Measurements from ENCODE around the gene KRTAP10-6.
"Not testable (repeated sequence)": the region's sequence is repeated elsewhere in the genome, so short reads cannot be mapped to it uniquely, and the experiment has no call there.

Gene KRTAP10-6, protein sequence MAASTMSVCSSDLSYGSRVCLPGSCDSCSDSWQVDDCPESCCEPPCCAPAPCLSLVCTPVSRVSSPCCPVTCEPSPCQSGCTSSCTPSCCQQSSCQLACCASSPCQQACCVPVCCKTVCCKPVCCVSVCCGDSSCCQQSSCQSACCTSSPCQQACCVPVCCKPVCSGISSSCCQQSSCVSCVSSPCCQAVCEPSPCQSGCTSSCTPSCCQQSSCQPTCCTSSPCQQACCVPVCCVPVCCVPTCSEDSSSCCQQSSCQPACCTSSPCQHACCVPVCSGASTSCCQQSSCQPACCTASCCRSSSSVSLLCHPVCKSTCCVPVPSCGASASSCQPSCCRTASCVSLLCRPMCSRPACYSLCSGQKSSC

GRCh38 chr21:44592446-44593311 lies at the start of gene KRTAP10-6:
TSS of gene KRTAP10-6 (minus strand) at chr21:44592505. CDS start at chr21:44592484, 21 bp downstream.
- no peak for DNase-seq (ENCODE audit: low read depth)

- DNase-seq (ENCODE audit: low read depth): no peak
Observed at GRCh38 chr21:44640761-44641160, 48.5 kb upstream of the KRTAP10-6 start.

GRCh38 chr21:44639331-44639655 lies 47.0 kb upstream of the KRTAP10-6 start:
- no peak for DNase-seq (ENCODE audit: low read depth)

GRCh38 chr21:44638506-44639330 lies 46.4 kb upstream of the KRTAP10-6 start:
- DNase-seq (ENCODE audit: low read depth): not testable (repeated sequence)

DNA sequence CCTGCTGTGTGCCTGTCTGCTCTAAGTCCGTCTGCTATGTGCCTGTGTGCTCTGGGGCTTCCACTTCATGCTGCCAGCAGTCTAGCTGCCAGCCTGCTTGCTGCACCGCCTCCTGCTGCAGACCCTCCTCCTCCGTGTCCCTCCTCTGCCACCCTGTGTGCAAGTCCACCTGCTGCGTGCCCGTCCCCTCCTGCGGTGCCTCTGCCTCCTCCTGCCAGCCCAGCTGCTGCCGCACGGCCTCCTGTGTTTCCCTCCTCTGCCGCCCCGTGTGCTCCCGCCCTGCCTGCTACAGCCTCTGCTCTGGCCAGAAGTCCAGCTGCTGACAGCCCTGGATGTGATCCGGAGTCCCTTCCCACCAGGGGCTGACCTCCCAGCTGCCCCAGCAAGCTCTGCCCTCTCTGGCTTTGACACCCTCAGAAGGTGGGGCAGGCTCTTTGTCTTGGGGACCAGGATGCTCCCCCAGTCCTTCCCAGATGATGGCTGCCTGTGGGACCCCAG lies 45.6 kb upstream of the KRTAP10-6 start:
- not testable (repeated sequence) for DNase-seq (ENCODE audit: low read depth)

DNA sequence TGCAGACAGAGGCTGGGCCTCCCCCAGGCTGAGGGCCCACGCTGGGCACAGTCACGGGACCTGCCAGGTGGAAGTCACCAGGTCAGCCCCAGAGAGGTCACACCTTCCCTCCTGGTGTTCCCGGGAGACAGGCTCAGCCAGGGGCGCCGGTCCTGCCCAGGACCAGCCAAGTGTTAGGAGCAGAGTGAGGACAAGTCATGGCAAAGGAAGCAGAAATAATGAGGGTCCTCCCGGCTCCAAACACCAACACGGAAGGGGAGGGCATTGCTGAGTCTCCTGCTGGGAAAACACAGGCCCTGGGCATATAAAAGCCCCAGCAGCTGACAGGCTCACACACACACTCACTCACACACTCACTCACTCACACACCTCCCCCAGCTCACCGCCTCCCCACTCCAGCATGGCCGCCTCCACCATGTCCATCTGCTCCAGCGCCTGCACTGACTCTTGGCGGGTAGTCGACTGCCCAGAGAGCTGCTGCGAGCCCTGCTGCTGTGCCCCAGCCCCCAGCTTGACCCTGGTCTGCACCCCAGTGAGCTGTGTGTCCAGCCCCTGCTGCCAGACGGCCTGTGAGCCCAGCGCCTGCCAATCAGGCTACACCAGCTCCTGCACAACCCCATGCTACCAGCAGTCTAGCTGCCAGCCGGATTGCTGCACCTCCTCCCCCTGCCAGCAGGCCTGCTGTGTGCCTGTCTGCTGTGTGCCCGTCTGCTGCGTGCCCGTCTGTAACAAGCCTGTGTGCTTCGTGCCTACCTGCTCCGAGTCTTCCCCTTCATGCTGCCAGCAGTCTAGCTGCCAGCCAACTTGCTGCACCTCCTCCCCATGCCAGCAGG lies 44.9 kb upstream of the KRTAP10-6 start, which contains the start of gene KRTAP10-10:
TSS of gene KRTAP10-10 (plus strand) at position 339 of the 833 bp plus-strand sequence. CDS start at position 401, 62 bp downstream.
- DNase-seq (ENCODE audit: low read depth): no peak

DNA sequence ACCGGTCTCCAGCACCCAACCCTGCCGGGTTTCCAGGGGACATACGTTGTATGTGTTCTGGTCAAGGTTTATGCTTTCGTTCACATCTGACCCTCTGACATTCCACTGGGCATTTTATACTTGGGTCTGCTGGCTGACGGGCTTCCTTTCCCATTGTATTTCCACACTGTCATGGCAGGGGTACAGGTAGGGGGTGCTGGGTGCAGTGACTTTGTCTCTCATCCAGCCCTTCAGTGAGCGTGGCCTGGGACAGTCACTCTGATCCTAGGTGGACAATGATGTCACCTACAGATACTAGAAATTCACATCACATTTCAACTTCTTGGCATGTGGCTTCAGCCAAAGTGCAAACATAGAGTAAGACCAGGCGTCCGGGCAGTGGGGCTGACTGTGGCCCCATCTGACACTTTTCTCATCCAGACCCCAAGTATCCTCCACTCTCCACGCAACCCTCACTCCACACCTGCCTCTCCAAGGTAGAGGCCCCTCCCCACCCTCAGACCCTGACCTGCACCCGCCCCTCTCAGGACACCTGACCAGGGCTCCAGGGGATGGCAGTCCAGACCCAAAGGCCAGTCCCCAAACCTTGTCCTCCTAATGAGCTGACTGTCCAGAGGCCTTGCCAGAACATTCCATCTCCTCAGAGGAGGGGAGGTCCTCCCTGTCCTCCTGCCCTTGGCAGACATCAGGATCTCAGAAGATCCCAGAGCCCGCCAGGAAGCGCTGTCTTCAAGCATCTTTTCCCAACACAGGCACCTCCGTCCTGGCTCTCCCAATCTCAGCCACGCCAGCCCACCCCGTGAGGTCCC lies 44.1 kb upstream of the KRTAP10-6 start:
- no peak for DNase-seq (ENCODE audit: low read depth)

- no peak for DNase-seq (ENCODE audit: low read depth)
Observed at GRCh38 chr21:44632067-44632466, 39.8 kb upstream of the KRTAP10-6 start.

- no peak for DNase-seq (ENCODE audit: low read depth)
Observed at GRCh38 chr21:44630440-44630839, 38.1 kb upstream of the KRTAP10-6 start.

GRCh38 chr21:44628707-44629391 lies 36.5 kb upstream of the KRTAP10-6 start:
- no peak for DNase-seq (ENCODE audit: low read depth)

GRCh38 chr21:44627831-44628233 lies 35.5 kb upstream of the KRTAP10-6 start:
- not testable (repeated sequence) for DNase-seq (ENCODE audit: low read depth)

- not testable (repeated sequence) for DNase-seq (ENCODE audit: low read depth)
Observed at GRCh38 chr21:44627181-44627822, 35.0 kb upstream of the KRTAP10-6 start.

DNA sequence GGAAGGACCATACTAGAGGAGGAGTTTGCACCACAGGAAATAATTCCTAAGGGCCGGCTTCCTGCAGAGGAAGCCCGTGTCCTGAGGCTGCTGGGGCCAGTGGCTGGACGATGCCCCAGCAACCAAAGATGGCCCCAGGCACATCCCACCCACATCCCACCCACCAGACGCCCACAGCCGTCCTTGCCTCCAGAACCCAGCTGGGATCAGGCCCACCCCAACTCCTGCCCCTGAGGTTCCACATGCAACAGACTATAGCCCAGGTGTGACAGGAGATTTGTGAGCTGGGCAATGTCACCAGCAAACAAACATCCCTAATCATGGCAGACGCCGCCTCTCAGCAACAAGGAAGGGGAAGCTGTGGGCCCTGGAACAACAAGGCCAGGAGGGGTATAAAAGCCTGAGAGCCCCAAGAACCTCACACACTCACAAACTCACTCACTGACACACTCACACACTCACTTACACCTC lies 34.4 kb upstream of the KRTAP10-6 start, which contains the start of gene KRTAP10-9:
TSS of gene KRTAP10-9 (plus strand) at position 421 of the 471 bp plus-strand sequence. CDS start 79 bp downstream, outside the sequence.
- DNase-seq (ENCODE audit: low read depth): no peak

DNA sequence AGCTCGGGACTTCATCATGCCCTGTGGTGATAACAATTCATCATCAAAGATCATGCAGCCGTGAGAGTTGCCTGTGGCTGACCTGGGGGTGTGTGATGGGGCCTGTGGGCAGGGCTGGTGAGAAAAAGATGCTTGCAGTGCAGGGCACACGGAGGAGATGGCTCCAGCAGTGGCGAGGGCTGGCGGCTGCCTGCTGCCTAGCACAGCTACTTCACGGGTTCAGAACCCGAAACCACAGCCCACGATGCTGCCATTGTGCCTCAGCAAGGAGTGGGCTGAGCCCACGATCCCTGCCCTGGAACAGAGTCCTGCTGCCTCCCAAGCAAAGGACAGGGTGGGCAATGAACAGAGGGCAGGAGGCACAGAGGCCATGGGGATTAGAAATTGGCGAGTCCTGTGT lies 34.0 kb upstream of the KRTAP10-6 start:
- no peak for DNase-seq (ENCODE audit: low read depth)

DNA sequence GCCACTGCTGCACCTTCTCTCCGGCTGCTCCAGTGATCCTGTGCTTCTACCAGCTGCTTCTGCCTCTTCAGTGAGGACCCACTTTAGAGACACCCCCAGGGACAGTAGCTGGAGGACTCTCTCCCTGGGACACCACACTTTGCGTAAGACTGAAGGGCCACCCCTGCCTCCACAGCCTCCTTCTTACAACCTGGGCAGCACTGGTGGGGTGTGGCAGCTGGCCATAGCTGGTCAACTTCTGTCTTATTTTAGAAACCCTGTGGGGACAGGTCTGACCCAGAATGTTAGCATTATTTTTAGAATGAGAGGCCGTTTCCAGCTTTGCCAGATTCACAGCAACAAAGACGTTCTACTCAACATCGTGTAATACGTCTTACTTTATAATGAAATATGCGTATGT lies 33.5 kb upstream of the KRTAP10-6 start:
- no peak for DNase-seq (ENCODE audit: low read depth)

GRCh38 chr21:44623575-44623974 lies 31.3 kb upstream of the KRTAP10-6 start:
- no peak for DNase-seq (ENCODE audit: low read depth)

DNA sequence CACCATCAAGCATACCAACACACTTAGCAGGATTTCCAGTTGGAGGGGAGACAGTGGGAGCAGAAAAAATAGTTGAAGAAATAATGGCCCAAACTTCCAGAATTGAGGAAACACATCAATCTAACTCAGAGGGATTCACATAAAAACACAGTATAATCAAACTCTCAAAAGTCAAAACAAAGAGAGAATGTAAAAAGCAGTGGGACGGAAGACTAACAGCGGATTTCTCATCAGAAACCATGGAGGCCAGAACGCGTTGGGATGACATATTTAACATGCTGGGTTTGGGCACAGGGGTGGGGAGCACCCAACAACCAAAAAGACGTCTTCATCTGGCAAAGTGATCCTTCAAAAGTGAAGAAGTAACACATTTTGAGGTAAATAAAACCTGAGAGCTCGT lies 27.6 kb upstream of the KRTAP10-6 start:
- DNase-seq (ENCODE audit: low read depth): no peak

- no peak for DNase-seq (ENCODE audit: low read depth)
Observed at GRCh38 chr21:44618909-44619308, 26.6 kb upstream of the KRTAP10-6 start.

DNA sequence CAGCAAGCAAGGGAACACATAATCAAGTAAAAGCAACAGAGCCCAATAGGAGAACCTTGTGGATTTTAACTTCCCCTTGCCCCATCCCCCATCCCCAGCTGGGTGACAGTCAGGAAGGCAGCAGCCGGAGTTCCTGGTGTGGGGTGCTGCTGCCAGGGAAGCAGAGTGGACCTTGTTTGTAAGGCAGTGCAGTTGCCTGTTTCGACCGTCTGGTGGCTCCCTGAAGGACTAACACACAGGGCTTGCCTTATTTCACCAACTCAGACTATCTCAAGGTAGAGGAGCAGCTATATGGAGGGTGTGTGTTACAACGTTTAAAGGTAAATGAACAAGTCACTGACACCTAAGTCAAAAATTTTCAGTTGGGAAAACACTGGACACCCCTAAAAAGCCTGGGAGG lies 26.2 kb upstream of the KRTAP10-6 start:
- DNase-seq (ENCODE audit: low read depth): no peak

Data from HS-27A (cell line).